Brain microvascular endothelial cell (primary cell): ENCODE results near the gene KCNQ1OT1.

Source experiments
- DNase-seq: peaks from one replicate; pipeline ENCODE4 v3.0.0-alpha.2; 2020
- H3K27ac ChIP-seq: fragments of 250-450 bp; sonication (Bioruptor Pico); 2 replicates; pipeline ENCODE4 v1.5.1; 2020; ENCODE audit warnings: mild to moderate bottlenecking, moderate library complexity
- H3K27me3 ChIP-seq: fragments of 250-450 bp; sonication (Bioruptor Pico); replicated peaks from 2 replicates; pipeline ENCODE4 v1.5.1; 2020; ENCODE audit warnings: mild to moderate bottlenecking
- H3K36me3 ChIP-seq: fragments of 250-450 bp; sonication (Bioruptor Pico); replicated peaks from 2 replicates; pipeline ENCODE4 v1.5.1; 2020; ENCODE audit warnings: mild to moderate bottlenecking
- H3K4me3 ChIP-seq: 2 replicates; pipeline ENCODE4 v1.5.1; 2011; ENCODE audit warnings: low read depth, mild to moderate bottlenecking, control low read depth, low read length, moderate library complexity
- CTCF ChIP-seq: IDR thresholded peaks from 2 replicates; pipeline ENCODE4 v1.5.1; 2011; ENCODE audit warnings: low read depth, mild to moderate bottlenecking, moderate library complexity, low read length, control low read depth, inconsistent platforms; ENCODE audit errors: missing control alignments
- in situ Hi-C: cut with HindIII; loops from 2 replicates; pipeline ENCODE4 v1.10.0; 2017; ENCODE audit warnings: low sequenced_read_pairs, low pct_ligation_motif_present

KCNQ1OT1 gene

DNA sequence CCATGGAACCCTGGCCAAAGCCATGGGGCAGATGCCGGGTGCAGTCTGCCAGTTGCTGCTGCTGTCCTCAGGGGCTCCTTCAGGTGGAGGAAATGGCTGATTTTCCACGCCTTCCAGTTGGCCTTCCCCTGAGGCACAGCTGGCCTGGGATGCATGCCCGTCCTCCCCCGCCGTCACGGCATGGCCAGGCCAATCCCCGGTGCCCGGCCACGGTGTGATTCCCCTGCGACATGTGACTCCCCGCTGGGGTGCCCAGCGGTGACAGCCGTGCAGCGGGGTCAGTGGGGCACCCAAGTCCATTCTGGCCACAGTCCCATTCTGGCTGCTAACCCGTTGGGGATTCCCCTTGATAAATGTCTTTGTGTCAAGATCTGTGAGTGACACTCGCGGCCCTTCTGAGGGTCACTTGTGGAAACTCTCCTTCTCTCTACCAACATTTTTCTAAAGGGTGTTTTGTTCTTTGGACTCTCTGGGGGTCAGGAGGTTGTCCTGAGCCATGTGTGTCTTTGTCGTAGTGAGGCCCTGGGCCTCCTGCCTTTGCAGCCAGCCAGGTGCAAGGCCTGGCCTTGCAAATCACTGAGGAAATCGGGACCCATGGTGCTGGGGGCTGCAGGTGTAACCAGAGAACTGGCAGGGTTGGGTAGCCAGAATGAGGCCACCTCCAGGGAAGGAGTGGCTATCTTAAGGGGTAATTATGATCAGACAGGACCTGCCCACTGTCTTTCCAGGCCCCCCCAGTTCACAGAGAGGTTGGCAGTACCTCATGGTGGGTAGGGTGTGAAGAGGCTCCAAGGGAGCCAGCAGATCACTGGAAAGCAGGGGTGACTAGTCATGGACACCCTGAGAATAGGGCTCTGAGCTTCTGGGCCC, 37.1 kb downstream of the KCNQ1OT1 start:
- no peak for DNase-seq
- no peaks in the 10 kb centered on the region for H3K27me3 ChIP-seq
- in situ Hi-C loops: no loop called here
- no peaks in the 10 kb centered on the region for H3K36me3 ChIP-seq
- no peak for TF ChIP-seq CTCF
- no peak overlapping the region for H3K4me3 ChIP-seq
- no peak overlapping the region for H3K27ac ChIP-seq

DNA sequence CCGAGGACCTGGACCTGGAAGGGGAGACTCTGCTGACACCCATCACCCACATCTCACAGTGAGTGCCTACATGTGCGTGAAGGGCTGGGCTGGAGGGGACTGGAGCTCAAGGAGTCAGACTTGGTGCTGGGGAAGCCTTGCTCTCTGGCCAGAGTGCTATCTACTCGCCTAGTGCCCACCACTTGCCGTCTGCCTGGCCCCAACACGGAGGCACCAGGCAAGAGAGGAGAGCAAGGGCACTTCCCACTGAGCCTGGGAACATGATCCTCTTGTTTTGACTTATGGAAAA, 37.8 kb downstream of the KCNQ1OT1 start:
- TF ChIP-seq CTCF: no peak
- H3K4me3 ChIP-seq: no peak overlapping the region
- H3K27me3 ChIP-seq: no peaks in the 10 kb centered on the region
- no peak for DNase-seq
- H3K36me3 ChIP-seq: no peaks in the 10 kb centered on the region
- H3K27ac ChIP-seq: no peak overlapping the region
- in situ Hi-C loops: no loop called here

- Histone ChIP-seq H3K4me3 (no peak overlapping the region), H3K27me3 (no peaks in the 10 kb centered on the region), H3K36me3 (no peaks in the 10 kb centered on the region), H3K27ac (no peak overlapping the region)
- no peak for TF ChIP-seq CTCF
- DNase-seq: no peak
- in situ Hi-C loops: no loop called here
These were observed 38.4 kb downstream of the KCNQ1OT1 start for GRCh38 chr11:2661173-2662023.

DNA sequence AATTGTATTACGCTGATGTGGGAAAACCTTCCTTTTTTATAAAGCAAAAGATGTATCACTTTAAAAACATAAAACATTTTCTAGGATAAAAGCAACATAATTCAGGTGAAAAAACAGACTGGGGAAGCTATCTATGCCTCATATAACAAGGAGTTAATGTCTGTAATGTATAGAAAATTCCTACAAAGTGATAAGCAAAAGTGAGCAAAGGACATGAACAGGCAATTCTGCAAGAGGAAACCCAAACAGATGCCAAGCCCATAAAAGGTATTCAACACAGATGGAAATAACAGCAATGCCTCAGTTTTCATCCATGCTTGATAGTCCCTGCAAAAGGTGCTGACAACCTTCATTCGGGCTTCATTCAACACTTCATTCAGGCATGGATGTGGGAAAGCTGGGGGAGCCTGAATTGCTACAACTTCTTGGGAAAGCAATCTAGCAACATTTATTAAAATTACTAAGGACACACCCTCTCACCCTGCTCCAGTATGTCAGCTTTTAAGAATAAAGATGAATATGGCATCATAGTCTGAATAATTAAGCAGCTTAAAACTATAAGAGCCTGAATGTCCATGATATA, 39.3 kb downstream of the KCNQ1OT1 start:
- H3K36me3 ChIP-seq: no peaks in the 10 kb centered on the region
- in situ Hi-C loops: no loop called here
- no peak for DNase-seq
- no peak overlapping the region for H3K27ac ChIP-seq
- TF ChIP-seq CTCF: no peak
- H3K27me3 ChIP-seq: no peaks in the 10 kb centered on the region
- H3K4me3 ChIP-seq: no peak overlapping the region

DNA sequence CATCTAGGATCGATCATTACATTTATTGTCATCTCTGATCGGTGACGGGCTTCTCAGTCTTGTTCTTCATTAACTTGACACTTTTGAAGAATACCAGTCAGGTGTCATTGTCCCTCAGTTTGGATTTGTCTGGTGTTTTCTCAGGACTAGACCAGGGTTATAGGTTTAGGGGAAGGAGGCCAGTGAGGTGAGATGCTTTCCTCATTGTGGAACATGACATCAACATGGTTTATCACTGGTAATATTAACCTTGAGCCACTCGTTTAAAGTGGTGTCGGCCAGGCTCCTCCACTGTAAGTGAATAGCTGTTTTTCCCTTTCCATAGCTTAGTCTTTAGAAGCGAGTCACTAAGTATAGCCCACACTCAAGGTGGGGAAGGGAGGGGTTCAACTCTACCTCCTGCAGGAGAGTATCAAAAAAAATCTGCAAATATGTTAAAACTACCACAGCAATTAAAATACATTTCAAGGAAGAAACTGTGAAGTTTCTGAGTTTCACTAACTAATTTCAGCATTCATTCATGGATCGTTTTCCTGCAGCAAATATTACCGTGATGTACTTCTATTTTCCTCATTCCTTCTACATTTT, 42.0 kb downstream of the KCNQ1OT1 start:
- Histone ChIP-seq H3K27me3 (no peaks in the 10 kb centered on the region), H3K27ac (no peak overlapping the region), H3K36me3 (no peaks in the 10 kb centered on the region), H3K4me3 (no peak overlapping the region)
- no peak for DNase-seq
- TF ChIP-seq CTCF: no peak
- in situ Hi-C loops: no loop called here
